Measurements from ENCODE around the gene LAMA2. TPM values are rescaled to one million over a fixed set of nuclear protein-coding genes. Genes with fewer than 3 reads are reported as not detected.

The LAMA2 gene
- total and polyA plus RNA-seq, 2 experiments from 2014 or later = 0.91 to 6.4 TPM

DNA sequence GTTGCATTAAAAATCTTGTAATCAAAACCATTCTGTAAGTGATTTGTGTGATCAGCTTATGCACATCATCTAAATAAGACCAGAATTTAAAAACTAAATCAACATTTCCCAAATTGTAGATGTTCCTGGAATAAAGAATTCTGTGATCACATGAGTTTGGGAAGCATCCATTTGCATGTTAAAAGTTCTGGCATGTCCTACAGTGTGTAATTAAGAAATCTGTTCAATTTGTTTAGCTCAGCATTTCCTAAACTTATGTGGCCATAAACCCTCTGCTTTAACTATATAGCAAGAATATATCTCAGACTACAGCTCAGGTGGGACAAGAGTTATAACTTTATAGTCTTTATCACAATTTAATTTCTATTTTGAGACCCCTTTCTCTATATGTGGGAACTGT is 399.1 kb downstream of the LAMA2 start:
- H3K4me3 Mint-ChIP-seq = no peak overlapping the region
- no peak overlapping the region for H3K27ac ChIP-seq (ENCODE audit: low read depth)
- H3K9me3 Mint-ChIP-seq = no peaks in the 10 kb centered on the region
- H3K4me2 ChIP-seq = no peak overlapping the region
- TF ChIP-seq, protein P1, sequence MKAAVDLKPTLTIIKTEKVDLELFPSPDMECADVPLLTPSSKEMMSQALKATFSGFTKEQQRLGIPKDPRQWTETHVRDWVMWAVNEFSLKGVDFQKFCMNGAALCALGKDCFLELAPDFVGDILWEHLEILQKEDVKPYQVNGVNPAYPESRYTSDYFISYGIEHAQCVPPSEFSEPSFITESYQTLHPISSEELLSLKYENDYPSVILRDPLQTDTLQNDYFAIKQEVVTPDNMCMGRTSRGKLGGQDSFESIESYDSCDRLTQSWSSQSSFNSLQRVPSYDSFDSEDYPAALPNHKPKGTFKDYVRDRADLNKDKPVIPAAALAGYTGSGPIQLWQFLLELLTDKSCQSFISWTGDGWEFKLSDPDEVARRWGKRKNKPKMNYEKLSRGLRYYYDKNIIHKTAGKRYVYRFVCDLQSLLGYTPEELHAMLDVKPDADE (IDR thresholded peaks at IDR 0.05) = no peak
- TF ChIP-seq STAT1 (IDR thresholded peaks at IDR 0.05; ENCODE audit: unreplicated experiment) (no peak), POLR2AphosphoS5 (IDR thresholded peaks at IDR 0.05; ENCODE audit: low read depth) (no peak), CREB1 (CRISPR knock-in tag; IDR thresholded peaks at IDR 0.05; ENCODE audit: low read depth) (no peak), JUNB (IDR thresholded peaks at IDR 0.05; ENCODE audit: unreplicated experiment) (no peak), ZNF331 (CRISPR knock-in tag; IDR thresholded peaks at IDR 0.05; ENCODE audit: low read depth) (no peak), EZH2phosphoT487 (IDR thresholded peaks at IDR 0.05; ENCODE audit: unreplicated experiment) (no peak), NANOG (IDR thresholded peaks at IDR 0.05; ENCODE audit: borderline replicate concordance) (no peak), EZH2 (IDR thresholded peaks at IDR 0.05; ENCODE audit: low read depth, unreplicated experiment) (no peak), ZNF114 (CRISPR knock-in tag; IDR thresholded peaks at IDR 0.05) (no peak)
- TF ChIP-seq, protein P2, sequence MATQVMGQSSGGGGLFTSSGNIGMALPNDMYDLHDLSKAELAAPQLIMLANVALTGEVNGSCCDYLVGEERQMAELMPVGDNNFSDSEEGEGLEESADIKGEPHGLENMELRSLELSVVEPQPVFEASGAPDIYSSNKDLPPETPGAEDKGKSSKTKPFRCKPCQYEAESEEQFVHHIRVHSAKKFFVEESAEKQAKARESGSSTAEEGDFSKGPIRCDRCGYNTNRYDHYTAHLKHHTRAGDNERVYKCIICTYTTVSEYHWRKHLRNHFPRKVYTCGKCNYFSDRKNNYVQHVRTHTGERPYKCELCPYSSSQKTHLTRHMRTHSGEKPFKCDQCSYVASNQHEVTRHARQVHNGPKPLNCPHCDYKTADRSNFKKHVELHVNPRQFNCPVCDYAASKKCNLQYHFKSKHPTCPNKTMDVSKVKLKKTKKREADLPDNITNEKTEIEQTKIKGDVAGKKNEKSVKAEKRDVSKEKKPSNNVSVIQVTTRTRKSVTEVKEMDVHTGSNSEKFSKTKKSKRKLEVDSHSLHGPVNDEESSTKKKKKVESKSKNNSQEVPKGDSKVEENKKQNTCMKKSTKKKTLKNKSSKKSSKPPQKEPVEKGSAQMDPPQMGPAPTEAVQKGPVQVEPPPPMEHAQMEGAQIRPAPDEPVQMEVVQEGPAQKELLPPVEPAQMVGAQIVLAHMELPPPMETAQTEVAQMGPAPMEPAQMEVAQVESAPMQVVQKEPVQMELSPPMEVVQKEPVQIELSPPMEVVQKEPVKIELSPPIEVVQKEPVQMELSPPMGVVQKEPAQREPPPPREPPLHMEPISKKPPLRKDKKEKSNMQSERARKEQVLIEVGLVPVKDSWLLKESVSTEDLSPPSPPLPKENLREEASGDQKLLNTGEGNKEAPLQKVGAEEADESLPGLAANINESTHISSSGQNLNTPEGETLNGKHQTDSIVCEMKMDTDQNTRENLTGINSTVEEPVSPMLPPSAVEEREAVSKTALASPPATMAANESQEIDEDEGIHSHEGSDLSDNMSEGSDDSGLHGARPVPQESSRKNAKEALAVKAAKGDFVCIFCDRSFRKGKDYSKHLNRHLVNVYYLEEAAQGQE (IDR thresholded peaks at IDR 0.05; ENCODE audit: unreplicated experiment) = no peak
- TF ChIP-seq, protein P3, sequence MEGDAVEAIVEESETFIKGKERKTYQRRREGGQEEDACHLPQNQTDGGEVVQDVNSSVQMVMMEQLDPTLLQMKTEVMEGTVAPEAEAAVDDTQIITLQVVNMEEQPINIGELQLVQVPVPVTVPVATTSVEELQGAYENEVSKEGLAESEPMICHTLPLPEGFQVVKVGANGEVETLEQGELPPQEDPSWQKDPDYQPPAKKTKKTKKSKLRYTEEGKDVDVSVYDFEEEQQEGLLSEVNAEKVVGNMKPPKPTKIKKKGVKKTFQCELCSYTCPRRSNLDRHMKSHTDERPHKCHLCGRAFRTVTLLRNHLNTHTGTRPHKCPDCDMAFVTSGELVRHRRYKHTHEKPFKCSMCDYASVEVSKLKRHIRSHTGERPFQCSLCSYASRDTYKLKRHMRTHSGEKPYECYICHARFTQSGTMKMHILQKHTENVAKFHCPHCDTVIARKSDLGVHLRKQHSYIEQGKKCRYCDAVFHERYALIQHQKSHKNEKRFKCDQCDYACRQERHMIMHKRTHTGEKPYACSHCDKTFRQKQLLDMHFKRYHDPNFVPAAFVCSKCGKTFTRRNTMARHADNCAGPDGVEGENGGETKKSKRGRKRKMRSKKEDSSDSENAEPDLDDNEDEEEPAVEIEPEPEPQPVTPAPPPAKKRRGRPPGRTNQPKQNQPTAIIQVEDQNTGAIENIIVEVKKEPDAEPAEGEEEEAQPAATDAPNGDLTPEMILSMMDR (conservative IDR thresholded peaks at IDR 0.05; ENCODE audit: low read depth in 2 of 2) = no peak
- TF ChIP-seq, protein P4, sequence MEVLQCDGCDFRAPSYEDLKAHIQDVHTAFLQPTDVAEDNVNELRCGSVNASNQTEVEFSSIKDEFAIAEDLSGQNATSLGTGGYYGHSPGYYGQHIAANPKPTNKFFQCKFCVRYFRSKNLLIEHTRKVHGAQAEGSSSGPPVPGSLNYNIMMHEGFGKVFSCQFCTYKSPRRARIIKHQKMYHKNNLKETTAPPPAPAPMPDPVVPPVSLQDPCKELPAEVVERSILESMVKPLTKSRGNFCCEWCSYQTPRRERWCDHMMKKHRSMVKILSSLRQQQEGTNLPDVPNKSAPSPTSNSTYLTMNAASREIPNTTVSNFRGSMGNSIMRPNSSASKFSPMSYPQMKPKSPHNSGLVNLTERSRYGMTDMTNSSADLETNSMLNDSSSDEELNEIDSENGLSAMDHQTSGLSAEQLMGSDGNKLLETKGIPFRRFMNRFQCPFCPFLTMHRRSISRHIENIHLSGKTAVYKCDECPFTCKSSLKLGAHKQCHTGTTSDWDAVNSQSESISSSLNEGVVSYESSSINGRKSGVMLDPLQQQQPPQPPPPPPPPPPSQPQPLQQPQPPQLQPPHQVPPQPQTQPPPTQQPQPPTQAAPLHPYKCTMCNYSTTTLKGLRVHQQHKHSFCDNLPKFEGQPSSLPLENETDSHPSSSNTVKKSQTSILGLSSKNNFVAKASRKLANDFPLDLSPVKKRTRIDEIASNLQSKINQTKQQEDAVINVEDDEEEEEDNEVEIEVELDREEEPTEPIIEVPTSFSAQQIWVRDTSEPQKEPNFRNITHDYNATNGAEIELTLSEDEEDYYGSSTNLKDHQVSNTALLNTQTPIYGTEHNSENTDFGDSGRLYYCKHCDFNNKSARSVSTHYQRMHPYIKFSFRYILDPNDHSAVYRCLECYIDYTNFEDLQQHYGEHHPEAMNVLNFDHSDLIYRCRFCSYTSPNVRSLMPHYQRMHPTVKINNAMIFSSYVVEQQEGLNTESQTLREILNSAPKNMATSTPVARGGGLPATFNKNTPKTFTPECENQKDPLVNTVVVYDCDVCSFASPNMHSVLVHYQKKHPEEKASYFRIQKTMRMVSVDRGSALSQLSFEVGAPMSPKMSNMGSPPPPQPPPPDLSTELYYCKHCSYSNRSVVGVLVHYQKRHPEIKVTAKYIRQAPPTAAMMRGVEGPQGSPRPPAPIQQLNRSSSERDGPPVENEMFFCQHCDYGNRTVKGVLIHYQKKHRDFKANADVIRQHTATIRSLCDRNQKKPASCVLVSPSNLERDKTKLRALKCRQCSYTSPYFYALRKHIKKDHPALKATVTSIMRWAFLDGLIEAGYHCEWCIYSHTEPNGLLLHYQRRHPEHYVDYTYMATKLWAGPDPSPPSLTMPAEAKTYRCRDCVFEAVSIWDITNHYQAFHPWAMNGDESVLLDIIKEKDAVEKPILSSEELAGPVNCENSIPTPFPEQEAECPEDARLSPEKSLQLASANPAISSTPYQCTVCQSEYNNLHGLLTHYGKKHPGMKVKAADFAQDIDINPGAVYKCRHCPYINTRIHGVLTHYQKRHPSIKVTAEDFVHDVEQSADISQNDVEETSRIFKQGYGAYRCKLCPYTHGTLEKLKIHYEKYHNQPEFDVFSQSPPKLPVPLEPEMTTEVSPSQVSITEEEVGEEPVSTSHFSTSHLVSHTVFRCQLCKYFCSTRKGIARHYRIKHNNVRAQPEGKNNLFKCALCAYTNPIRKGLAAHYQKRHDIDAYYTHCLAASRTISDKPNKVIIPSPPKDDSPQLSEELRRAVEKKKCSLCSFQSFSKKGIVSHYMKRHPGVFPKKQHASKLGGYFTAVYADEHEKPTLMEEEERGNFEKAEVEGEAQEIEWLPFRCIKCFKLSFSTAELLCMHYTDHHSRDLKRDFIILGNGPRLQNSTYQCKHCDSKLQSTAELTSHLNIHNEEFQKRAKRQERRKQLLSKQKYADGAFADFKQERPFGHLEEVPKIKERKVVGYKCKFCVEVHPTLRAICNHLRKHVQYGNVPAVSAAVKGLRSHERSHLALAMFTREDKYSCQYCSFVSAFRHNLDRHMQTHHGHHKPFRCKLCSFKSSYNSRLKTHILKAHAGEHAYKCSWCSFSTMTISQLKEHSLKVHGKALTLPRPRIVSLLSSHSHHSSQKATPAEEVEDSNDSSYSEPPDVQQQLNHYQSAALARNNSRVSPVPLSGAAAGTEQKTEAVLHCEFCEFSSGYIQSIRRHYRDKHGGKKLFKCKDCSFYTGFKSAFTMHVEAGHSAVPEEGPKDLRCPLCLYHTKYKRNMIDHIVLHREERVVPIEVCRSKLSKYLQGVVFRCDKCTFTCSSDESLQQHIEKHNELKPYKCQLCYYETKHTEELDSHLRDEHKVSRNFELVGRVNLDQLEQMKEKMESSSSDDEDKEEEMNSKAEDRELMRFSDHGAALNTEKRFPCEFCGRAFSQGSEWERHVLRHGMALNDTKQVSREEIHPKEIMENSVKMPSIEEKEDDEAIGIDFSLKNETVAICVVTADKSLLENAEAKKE (CRISPR knock-in tag; IDR thresholded peaks at IDR 0.05) = no peak
- no peak overlapping the region for H3K27ac Mint-ChIP-seq
- no peak for DNase-seq (ENCODE audit: low spot score)
- no peaks in the 10 kb centered on the region for H3F3A ChIP-seq (replicated peaks; ENCODE audit: low read depth)
- no peak overlapping the region for H2AFZ ChIP-seq
- no peaks in the 10 kb centered on the region for H4K20me1 ChIP-seq (replicated peaks; ENCODE audit: insufficient read depth)
- H3K79me2 ChIP-seq (replicated peaks; ENCODE audit: insufficient read depth) = no peaks in the 10 kb centered on the region
- peaks cover 17% of the 10 kb centered on the region for H3K4me1 Mint-ChIP-seq
- H3K27me3 Mint-ChIP-seq (ENCODE audit: insufficient read depth, low read depth, poor library complexity) = peaks cover 2% of the 10 kb centered on the region
- no peaks in the 10 kb centered on the region for H3K36me3 Mint-ChIP-seq (ENCODE audit: low read depth)
- H3K4me1 ChIP-seq (ENCODE audit: insufficient read depth) = peaks cover 18% of the 10 kb centered on the region
- H3K9me2 ChIP-seq (ENCODE audit: insufficient read depth) = no peaks in the 10 kb centered on the region; the same call in 1 of the 2 replicates
- no peak overlapping the region for H3K4me3 ChIP-seq
- no peaks in the 10 kb centered on the region for H3K36me3 ChIP-seq (ENCODE audit: insufficient read depth)
- ATAC-seq = no peak
- no peaks in the 10 kb centered on the region for H3K27me3 ChIP-seq (ENCODE audit: insufficient read depth)
